ENCODE measurements around the gene GOLPH3L.
"Not testable (repeated sequence)": the region's sequence is repeated elsewhere in the genome, so short reads cannot be mapped to it uniquely, and the experiment has no call there.

Gene GOLPH3L

DNA sequence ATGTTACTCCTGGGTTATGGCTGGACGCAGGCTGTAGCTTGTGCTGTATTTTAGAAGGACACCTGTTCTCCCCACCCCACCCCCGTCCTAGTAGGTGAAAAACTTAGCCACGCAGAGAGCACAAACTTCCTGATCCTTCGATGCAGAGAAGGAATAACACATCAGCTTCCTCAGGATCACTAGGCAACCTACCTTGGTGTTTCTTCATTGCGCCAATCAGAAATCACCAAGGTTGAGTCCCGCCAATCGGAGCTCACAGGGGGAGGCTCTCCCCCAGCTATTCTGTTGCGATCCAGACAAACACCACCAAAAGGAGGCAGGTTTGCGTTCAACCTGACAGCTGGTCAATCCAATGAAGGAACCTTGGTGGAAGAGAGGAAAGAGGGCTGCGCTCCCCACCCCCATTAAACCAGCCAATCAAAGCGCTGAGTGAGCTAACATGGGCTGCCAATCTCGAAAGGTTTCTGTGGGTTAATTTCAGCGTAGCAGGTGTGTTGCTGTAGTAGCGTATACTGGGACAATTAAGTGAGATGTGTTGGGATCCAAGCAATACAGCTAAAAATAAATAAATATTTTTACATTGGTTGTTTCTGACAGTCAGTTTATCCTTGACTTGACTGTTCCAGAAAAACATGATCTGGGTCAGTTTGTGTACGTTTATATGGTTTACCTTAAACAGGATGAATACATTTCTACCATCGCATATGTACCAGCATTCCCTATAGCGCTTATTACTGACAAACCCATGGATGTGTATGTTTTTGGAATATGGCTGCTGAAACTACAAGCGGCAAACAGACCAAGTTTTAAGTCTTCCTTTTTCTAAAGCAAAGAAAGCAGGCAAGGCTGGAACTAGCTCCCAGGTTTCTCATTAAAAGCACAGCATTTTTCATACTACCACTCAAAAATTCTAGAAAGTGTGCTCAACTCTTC is at the start of gene GOLPH3L:
GOLPH3L (minus strand) TSS at position 160 of the 933 bp plus-strand sequence. CDS start 2,316 bp downstream, outside the sequence.
- peak; percentile 95 for DNase-seq

GRCh38 chr1:150730130-150730721 is 33.3 kb upstream of the GOLPH3L start:
- DNase-seq: no peak

DNA sequence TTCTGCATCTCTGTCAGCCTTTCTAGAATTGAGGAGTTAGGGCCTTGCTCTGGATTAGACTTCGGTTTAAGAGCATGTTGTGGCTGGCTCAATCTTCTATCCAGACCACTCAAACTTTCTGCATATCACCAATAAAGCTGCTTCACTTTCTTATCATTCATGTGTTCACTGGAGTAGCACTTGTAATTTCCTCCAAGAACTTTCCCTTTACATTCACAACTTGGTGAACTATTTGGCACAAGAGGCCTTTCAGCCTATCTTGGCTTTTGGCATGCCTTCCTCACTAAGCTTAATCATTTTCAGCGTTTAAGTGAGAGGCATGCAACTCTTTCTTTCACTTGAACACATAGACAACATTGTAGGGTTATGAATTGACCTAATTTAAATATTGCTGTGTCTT is 27.4 kb upstream of the GOLPH3L start:
- no peak for DNase-seq

DNA sequence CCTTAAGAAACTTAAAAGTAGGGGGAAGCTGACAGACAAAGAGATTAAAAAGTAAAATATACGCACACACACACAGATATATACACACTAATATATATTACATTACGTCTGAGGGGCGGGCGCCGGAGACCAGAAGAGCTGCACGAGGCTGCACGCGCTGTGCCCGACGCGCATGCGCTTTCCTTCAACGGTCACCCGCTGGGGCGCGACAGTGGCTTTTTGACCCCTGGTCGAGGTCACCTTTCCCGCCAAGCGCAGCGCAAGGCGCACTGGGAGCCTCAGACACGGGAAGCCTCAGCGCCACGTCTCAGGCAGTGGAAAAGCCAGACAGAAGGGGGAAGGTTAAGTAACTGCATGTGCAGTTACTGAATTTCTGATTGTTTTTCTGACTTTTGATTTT is 23.7 kb upstream of the GOLPH3L start, which contains the start of gene HORMAD1:
HORMAD1 (minus strand) TSS at position 193 of the 400 bp plus-strand sequence. CDS start 1,390 bp downstream, outside the sequence.
- no peak for DNase-seq

GRCh38 chr1:150720098-150720497 is 23.1 kb upstream of the GOLPH3L start:
- no peak for DNase-seq

- DNase-seq: no peak
Measured at GRCh38 chr1:150718225-150718891, 21.4 kb upstream of the GOLPH3L start.

- not testable (repeated sequence) for DNase-seq
Measured at GRCh38 chr1:150709031-150709430, 12.1 kb upstream of the GOLPH3L start.

DNA sequence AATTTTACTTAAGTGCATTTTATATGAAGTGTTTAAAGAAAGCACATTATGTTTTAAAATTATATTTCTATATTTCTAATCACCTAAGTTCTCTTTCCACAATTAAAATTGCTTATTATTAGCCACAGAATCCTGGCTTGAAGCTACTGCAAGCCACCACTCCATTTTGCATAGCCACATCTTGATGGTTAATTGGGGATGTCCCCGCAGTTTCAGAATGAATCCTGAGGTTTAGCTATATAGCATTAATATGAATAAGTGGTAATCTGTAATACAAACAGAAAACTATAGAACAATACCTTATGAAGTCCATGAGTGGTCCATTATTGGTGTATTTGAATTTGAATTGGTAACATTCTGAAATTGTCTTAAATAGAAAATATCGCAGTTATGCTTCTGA is 11.6 kb upstream of the GOLPH3L start:
- DNase-seq: no peak

DNA sequence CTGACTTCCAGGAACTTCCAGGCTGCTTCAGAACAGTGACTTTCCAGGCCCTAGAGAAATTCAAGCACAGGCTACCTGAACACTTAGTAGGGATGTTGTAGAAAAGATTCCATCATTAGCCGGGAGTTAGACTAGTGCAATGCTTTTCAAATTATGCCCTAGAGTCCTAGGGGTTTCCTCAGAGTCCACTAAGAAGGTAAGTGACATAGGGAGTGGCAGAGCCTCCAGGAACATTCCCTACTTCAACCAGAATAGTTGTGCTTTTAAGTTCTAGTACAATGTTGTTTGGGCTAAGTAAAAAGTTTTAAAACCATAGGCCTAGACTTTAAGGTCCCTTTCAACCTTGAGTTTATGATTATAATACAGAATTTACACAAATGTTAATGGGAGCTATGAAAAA is 9.1 kb upstream of the GOLPH3L start:
- no peak for DNase-seq

- no peak for DNase-seq
Measured at GRCh38 chr1:150703427-150703826, 6.5 kb upstream of the GOLPH3L start.

DNA sequence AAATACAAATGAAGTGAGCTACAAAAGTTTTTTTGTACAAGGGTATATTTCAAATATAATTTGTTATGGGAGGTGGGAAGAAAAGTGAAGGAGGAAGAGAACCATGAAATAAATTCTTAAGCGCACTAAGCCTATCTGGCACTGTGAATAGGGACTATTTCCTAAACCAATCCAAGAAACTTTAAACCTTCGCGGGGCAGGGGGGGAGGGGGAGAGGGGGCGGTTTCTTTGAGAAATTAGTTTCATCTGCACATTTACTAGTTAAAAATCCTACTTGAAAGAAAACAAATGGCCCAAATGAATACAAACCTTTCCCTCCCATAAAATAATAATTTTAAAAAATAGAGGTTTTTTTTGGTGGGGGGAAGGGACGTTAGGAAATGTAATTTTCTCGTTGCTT is 364 bp downstream of the GOLPH3L start:
- no peak for DNase-seq

DNA sequence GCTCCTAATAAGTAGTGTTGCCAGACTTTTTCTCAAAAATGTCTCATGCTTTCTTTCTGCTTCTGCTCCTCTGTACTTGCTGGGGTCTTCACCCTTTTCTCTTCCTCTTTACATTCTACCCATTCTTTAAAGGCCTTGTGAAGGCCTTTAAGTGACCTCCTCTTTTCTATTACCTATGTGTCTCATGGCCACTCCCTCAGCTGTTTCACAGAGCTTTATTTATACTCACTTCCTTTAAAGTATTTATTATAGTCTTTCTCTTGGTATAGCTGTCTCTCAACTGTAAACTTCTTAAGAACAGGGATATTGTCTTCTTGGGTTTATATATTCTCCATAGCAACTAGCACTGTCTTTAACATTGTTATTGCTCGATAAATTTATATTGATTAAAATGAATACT is 792 bp downstream of the GOLPH3L start:
- DNase-seq: no peak

GRCh38 chr1:150695561-150695960 is 1.4 kb downstream of the GOLPH3L start:
- no peak for DNase-seq

- no peak for DNase-seq
Measured at GRCh38 chr1:150692720-150693119, 4.2 kb downstream of the GOLPH3L start.

GRCh38 chr1:150688763-150689162 is 8.2 kb downstream of the GOLPH3L start:
- DNase-seq: no peak

GRCh38 chr1:150686275-150686674 is 10.7 kb downstream of the GOLPH3L start:
- DNase-seq: no peak

GRCh38 chr1:150683914-150684313 is 13.0 kb downstream of the GOLPH3L start:
- DNase-seq: no peak

DNA sequence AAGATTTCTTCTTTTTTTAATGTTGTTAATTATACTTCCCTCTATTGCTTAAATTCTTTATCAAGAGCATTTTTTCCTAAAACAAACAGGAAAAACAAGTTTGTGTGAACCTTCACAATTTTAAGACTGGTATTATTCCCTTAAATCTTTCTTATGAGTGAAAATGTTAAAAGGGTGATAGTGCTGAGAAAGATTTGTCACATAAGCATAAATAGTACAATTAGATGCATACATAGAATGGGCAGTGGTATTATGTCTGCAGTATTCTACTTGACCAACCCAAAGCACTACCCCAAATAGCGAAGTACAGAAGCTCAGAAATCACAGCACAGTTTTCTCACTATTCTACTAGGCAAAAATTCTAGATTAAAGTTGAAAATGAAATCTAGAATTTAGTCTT is 18.0 kb downstream of the GOLPH3L start:
- no peak for DNase-seq

- DNase-seq: no peak
Measured at GRCh38 chr1:150674881-150675280, 22.1 kb downstream of the GOLPH3L start.

GRCh38 chr1:150663321-150663720 is 33.6 kb downstream of the GOLPH3L start:
- DNase-seq: no peak

DNA sequence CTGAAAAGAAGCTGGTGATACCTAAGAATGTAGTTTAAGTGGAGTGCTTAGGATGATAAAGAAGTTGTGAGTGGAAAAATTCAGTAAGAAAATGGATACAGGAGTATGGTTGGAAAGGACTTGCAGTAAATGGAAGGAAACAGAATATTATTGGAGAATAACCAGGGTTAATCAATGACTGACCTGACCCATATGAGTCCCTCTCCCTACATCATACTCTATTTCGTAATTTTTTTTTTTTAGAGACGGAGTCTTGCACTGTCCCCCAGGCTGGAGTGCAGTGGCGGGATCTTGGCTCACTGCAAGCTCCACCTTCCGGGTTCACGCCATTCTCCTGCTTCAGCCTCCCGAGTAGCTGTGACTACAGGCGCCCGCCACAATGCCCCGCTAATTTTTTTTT is 34.1 kb downstream of the GOLPH3L start:
- DNase-seq: no peak

DNA sequence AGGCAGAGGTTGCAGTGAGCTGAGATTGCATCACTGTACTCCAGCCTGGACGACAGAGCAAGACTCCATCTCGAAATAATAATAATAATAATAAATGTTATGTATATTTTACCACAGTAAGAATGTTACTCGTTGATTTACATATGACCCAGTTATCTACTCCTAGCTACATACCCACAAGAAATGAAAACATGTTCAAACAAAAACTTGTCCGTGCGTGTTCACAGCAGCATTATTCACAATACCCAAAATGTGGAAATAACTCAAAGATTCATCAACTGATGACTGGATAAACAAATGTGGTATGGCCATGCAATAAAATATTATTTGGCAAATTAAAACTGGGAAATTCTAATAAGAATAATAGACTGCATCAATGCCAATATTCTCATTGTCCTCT is 35.8 kb downstream of the GOLPH3L start:
- DNase-seq: no peak

GRCh38 chr1:150660584-150660983 is 36.4 kb downstream of the GOLPH3L start:
- no peak for DNase-seq

- DNase-seq: not testable (repeated sequence)
Measured at GRCh38 chr1:150657064-150657463, 39.9 kb downstream of the GOLPH3L start.

Data from GDM1 (cell line).